Activated CD8-positive, alpha-beta T cell treated with anti-CD3 and anti-CD28 coated beads for 36 hours (primary cell): ENCODE results near the gene DDX17. TPM values are rescaled to one million over a fixed set of nuclear protein-coding genes. Genes with fewer than 3 reads are reported as not detected.

Experiments used
- ATAC-seq: fragments of 200-7000 bp; cut with Tn5 transposase; one replicate; pipeline ENCODE4 v1.10.0; 2021; ENCODE audit warnings: mild to moderate bottlenecking, moderate library complexity
- CTCF ChIA-PET: fragments of 350-600 bp; sonication (Branson Sonifier 250); formaldehyde crosslinking; loops from one replicate; lab custom pipeline; 2021; ENCODE audit warnings: antibody characterized with exemption; lab: Charles Lee
- POLR2A ChIA-PET: fragments of 350-600 bp; sonication (Branson Sonifier 250); formaldehyde crosslinking; loops from one replicate; lab custom pipeline; 2021; ENCODE audit warnings: antibody characterized with exemption; lab: Charles Lee
- DNase-seq: peaks from one replicate; pipeline ENCODE4 v3.0.0-alpha.2; 2020
- H3K27ac Mint-ChIP-seq: one replicate; pipeline ENCODE4 v1.8.0; 2021; ENCODE audit warnings: mild to moderate bottlenecking, mixed read lengths
- H3K27me3 Mint-ChIP-seq: one replicate; pipeline ENCODE4 v1.8.0; 2021; ENCODE audit warnings: mixed read lengths
- H3K36me3 Mint-ChIP-seq: one replicate; pipeline ENCODE4 v1.8.0; 2021; ENCODE audit warnings: low read depth, mixed read lengths
- H3K4me1 Mint-ChIP-seq: one replicate; pipeline ENCODE4 v1.8.0; 2021; ENCODE audit warnings: low read depth, mixed read lengths
- H3K4me3 Mint-ChIP-seq: one replicate; pipeline ENCODE4 v1.8.0; 2021; ENCODE audit warnings: mild to moderate bottlenecking, moderate library complexity, mixed read lengths
- H3K9me3 Mint-ChIP-seq: one replicate; pipeline ENCODE4 v1.8.0; 2021; ENCODE audit warnings: mixed read lengths
- intact Hi-C: fragments of 100-400 bp; cut with micrococcal nuclease; formaldehyde crosslinking; loops from one replicate; pipeline ENCODE4 v1.10.0; 2022
- total RNA-seq, 2 experiments: library from RNA; stranded (reverse); gene quantifications; one replicate each; pipeline ENCODE4 v1.2.3, GENCODE V29; 2021
- TF ChIP-seq, protein P1 (sequence below): fragments of 200-600 bp; IDR thresholded peaks from one replicate; pipeline ENCODE4 v1.8.0; 2022; ENCODE audit warnings: antibody characterized with exemption, mild to moderate bottlenecking

DDX17 gene
- total RNA-seq, 2 experiments from 2014 or later = 320 to 334 TPM

DNA sequence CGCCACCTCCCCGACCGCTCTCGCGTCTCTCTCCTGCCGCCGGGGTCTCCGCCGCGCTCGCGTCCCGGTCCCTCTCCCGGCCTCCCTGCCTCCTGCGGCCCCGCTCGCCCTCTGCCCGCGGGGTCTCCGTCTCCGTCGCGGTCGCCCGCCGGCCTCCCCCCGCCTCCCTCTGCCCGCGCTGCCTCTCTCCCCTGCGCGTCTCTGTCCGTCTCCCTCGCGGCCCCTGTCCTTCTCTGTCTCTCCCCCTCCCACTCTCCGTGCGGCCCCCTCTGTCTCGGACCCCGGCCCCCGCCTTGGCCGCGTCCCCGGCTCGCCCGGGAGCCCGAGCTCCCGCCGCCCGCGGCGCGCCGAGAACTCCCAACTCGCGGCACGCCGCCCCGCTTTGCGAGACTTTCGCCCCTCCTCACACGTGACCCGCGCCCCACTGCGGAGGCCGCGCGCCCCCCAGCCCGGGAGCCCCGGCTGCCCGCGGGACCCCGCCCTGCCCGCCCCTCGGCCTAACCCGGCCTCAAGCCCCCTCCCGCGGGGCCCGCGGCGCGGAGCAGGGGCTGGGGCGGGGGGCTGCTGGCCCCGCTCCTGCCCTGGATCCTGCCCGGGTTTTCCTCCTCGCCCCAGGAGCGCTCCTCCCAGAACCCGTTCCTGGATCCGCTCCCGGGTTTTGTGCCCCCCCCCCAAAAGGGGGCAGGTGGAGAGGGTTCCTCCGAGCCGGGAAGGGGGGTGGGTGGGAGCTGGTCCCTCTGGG lies 50.4 kb downstream of the DDX17 start:
- DNase-seq (peak; percentile 20), ATAC-seq (peak; percentile 46)
- Mint-ChIP-seq H3K9me3 (no peaks in the 10 kb centered on the region), H3K27me3 (peaks cover 68% of the 10 kb centered on the region), H3K4me1 (peaks cover 11% of the 10 kb centered on the region), H3K36me3 (no peaks in the 10 kb centered on the region), H3K4me3 (peak overlapping the region; percentile 24), H3K27ac (no peak overlapping the region)
- POLR2A ChIA-PET = interaction anchor here (1.0 kb wide), 1 partner anchor 10 kb away, joined by 3 read pairs; no protein-coding TSS in a partner anchor
- CTCF ChIA-PET = no interaction called here
- TF ChIP-seq, protein P1, sequence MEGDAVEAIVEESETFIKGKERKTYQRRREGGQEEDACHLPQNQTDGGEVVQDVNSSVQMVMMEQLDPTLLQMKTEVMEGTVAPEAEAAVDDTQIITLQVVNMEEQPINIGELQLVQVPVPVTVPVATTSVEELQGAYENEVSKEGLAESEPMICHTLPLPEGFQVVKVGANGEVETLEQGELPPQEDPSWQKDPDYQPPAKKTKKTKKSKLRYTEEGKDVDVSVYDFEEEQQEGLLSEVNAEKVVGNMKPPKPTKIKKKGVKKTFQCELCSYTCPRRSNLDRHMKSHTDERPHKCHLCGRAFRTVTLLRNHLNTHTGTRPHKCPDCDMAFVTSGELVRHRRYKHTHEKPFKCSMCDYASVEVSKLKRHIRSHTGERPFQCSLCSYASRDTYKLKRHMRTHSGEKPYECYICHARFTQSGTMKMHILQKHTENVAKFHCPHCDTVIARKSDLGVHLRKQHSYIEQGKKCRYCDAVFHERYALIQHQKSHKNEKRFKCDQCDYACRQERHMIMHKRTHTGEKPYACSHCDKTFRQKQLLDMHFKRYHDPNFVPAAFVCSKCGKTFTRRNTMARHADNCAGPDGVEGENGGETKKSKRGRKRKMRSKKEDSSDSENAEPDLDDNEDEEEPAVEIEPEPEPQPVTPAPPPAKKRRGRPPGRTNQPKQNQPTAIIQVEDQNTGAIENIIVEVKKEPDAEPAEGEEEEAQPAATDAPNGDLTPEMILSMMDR = no peak
- intact Hi-C loops = no loop called here

DNA sequence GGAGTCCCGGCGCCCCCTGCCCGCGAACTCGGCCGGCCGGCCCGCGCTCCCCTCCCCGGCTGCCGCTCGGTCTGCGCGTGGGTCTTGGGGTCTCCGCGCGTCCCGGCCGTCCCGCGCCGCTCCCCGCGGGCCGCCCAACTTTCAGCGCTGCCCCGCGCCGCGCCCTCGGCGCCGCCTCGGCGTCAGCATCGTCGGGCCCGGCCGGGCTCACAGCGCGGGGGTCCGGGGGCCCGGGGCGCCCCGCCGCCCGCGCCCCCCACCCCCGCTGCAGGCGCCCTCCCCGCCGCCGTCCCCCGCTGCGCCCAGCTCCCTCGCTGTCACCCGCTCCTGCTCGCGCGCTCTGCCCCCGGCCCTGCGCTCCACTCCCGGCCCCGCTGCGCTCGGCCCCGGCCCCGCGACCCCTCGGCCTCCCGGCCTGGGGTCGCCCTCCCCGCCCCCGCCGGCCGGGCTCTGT lies 51.0 kb downstream of the DDX17 start, which contains the start of gene KCNJ4:
Gene KCNJ4 (minus strand): TSS at position 124 of the 454 bp plus-strand sequence. CDS start 27,067 bp downstream, outside the sequence.
- no peaks in the 10 kb centered on the region for H3K9me3 Mint-ChIP-seq
- peaks cover 67% of the 10 kb centered on the region for H3K27me3 Mint-ChIP-seq
- DNase-seq (no peak), ATAC-seq (peak; percentile 11)
- H3K36me3 Mint-ChIP-seq = no peaks in the 10 kb centered on the region
- peak within 1 kb of the TSS; percentile 61 for H3K4me3 Mint-ChIP-seq
- TF ChIP-seq, protein P1 = no peak
- ChIA-PET POLR2A (interaction anchor here (1.0 kb wide), 1 partner anchor 9 kb away, joined by 3 read pairs; no protein-coding TSS in a partner anchor), CTCF (interaction anchor here (1.0 kb wide), 1 partner anchor 117 kb away, joined by 3 read pairs; no protein-coding TSS in a partner anchor)
- H3K4me1 Mint-ChIP-seq = peaks cover 11% of the 10 kb centered on the region
- no peak within 1 kb of the TSS for H3K27ac Mint-ChIP-seq
- intact Hi-C loops = no loop called here

GRCh38 chr22:38454353-38455075 lies 51.6 kb downstream of the DDX17 start:
- CTCF ChIA-PET = interaction anchor here (1.0 kb wide), 1 partner anchor 118 kb away, joined by 3 read pairs; no protein-coding TSS in a partner anchor
- no peaks in the 10 kb centered on the region for H3K9me3 Mint-ChIP-seq
- ATAC-seq = peak; percentile 37
- intact Hi-C loops = no loop called here
- H3K27ac Mint-ChIP-seq = no peak overlapping the region
- TF ChIP-seq, protein P1 = no peak
- H3K4me1 Mint-ChIP-seq = peaks cover 11% of the 10 kb centered on the region
- peak; percentile 49 for DNase-seq
- peak overlapping the region; percentile 61 for H3K4me3 Mint-ChIP-seq
- POLR2A ChIA-PET = interaction anchor here (1.0 to 1.6 kb wide), 2 partner anchors 11 to 24 kb away, joined by 3 to 6 read pairs; no protein-coding TSS in a partner anchor
- no peaks in the 10 kb centered on the region for H3K36me3 Mint-ChIP-seq
- peaks cover 67% of the 10 kb centered on the region for H3K27me3 Mint-ChIP-seq

GRCh38 chr22:38453996-38454352 lies 52.1 kb downstream of the DDX17 start:
- H3K4me3 Mint-ChIP-seq = no peak overlapping the region

More at GRCh38 chr22:38453996-38454352, 52.1 kb downstream of the DDX17 start:
- POLR2A ChIA-PET = interaction anchor here (1.0 to 1.6 kb wide), 3 partner anchors 8 to 25 kb away, joined by 3 to 6 read pairs (median 3); no protein-coding TSS in a partner anchor
- no peaks in the 10 kb centered on the region for H3K9me3 Mint-ChIP-seq
- H3K4me1 Mint-ChIP-seq = peaks cover 11% of the 10 kb centered on the region
- H3K27me3 Mint-ChIP-seq = peaks cover 62% of the 10 kb centered on the region
- no peaks in the 10 kb centered on the region for H3K36me3 Mint-ChIP-seq
- H3K27ac Mint-ChIP-seq = no peak overlapping the region
- CTCF ChIA-PET = interaction anchor here (1.0 kb wide), 1 partner anchor 118 kb away, joined by 3 read pairs; no protein-coding TSS in a partner anchor
- ATAC-seq (no peak), DNase-seq (no peak)
- TF ChIP-seq, protein P1 = no peak
- intact Hi-C loops = no loop called here
